Common myeloid progenitor, CD34-positive (primary cell): ENCODE results near the gene HEATR5A.
"Not testable (repeated sequence)": the region's sequence is repeated elsewhere in the genome, so short reads cannot be mapped to it uniquely, and the experiment has no call there.

Experiments
- CTCF ChIA-PET: fragments of 350-600 bp; sonication (Branson Sonifier 250); formaldehyde crosslinking; loops from one replicate; lab custom pipeline; 2021; ENCODE audit warnings: antibody characterized with exemption; lab: Charles Lee
- POLR2A ChIA-PET: fragments of 350-600 bp; sonication (Branson Sonifier 250); formaldehyde crosslinking; loops from one replicate; lab custom pipeline; 2021; ENCODE audit warnings: antibody characterized with exemption; lab: Charles Lee
- DNase-seq, 3 donors: peaks; one replicate each; pipeline versions ENCODE4 v3.0.0 to v3.0.0-alpha.2; 2013
- H3K27ac ChIP-seq, 2 experiments: 1 replicate in 1 of 2; 2 replicates in 1 of 2; pipeline ENCODE4 v1.7.0; 2013; ENCODE audit warnings: inconsistent platforms in 2 of 2, low read length in 2 of 2, mild to moderate bottlenecking in 2 of 2, low read depth in 1 of 2, moderate library complexity in 1 of 2; ENCODE audit not compliant: severe bottlenecking in 2 of 2, insufficient read depth in 1 of 2, poor library complexity in 1 of 2
- H3K27me3 ChIP-seq, 5 experiments: replicated peaks in 2 of 5; 1 replicate in 3 of 5; 2 replicates in 2 of 5; pipeline versions ENCODE4 v1.6.1 to v1.7.0; 2013; ENCODE audit warnings: low read length in 4 of 5, mild to moderate bottlenecking in 2 of 5, moderate library complexity in 2 of 5, inconsistent platforms in 1 of 5; ENCODE audit not compliant: insufficient read depth in 5 of 5, control insufficient read depth in 4 of 5
- H3K36me3 ChIP-seq, 4 experiments: 1 replicate in 2 of 4; 2 replicates in 2 of 4; pipeline versions ENCODE4 v1.6.1 to v1.7.0; 2013; ENCODE audit warnings: low read length in 3 of 4, control low read depth in 1 of 4, mild to moderate bottlenecking in 1 of 4; ENCODE audit not compliant: control insufficient read depth in 4 of 4, insufficient read depth in 4 of 4
- H3K4me1 ChIP-seq, 4 experiments: 1 replicate in 3 of 4; 2 replicates in 1 of 4; pipeline versions ENCODE4 v1.6.1 to v1.7.1; 2013; ENCODE audit warnings: low read length in 3 of 4, mild to moderate bottlenecking in 3 of 4, control low read depth in 1 of 4, inconsistent platforms in 1 of 4, moderate library complexity in 1 of 4; ENCODE audit not compliant: control insufficient read depth in 4 of 4, insufficient read depth in 4 of 4; ENCODE audit errors: control extremely low read depth in 1 of 4
- H3K4me3 ChIP-seq, 7 experiments: 1 replicate in 4 of 7; 2 replicates in 3 of 7; pipeline versions ENCODE4 v1.5.1 to v1.7.0; 2013; ENCODE audit warnings: mild to moderate bottlenecking in 7 of 7, low read length in 6 of 7, moderate library complexity in 6 of 7, inconsistent platforms in 2 of 7, low read depth in 2 of 7, control low read depth in 1 of 7; ENCODE audit not compliant: insufficient read depth in 4 of 7, control insufficient read depth in 1 of 7; ENCODE audit errors: extremely low read depth in 1 of 7
- H3K9me3 ChIP-seq, 5 experiments: 1 replicate in 4 of 5; 2 replicates in 1 of 5; pipeline versions ENCODE4 v1.6.1 to v1.7.1; 2013; ENCODE audit warnings: low read length in 4 of 5, mild to moderate bottlenecking in 2 of 5, inconsistent platforms in 1 of 5, low read depth in 1 of 5, moderate library complexity in 1 of 5; ENCODE audit not compliant: control insufficient read depth in 4 of 5, insufficient read depth in 2 of 5; ENCODE audit errors: control extremely low read depth in 1 of 5
- WGBS: methylation state at CpG from one replicate; pipeline ENCODE4 v1.1.5; 2013; ENCODE audit not compliant: insufficient coverage; 5-methylcytosine and 5-hydroxymethylcytosine counted together

The HEATR5A gene

DNA sequence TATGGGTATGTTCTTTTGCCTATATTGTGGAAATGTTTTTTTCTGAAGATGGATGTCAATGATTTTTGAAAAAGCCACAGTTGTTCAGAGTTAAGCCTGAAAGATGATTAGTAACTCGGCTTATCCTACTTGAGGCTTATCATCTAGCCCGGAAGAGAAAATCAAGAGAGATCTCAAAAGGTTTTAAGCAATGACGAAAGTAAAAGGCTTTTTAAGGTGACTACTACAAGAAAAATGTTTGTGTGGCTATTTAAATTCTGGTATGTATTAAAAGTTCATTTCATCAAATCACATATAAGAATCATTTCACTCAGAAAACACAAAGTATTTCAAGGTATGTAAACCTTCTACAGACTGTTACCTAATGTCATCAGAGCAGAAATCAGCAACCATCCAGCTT is 40.2 kb downstream of the HEATR5A start:
- Histone ChIP-seq H3K27ac (no peak overlapping the region), H3K4me3 (no peak overlapping the region), H3K36me3 (peaks cover 3 to 11% (median 5%) of the 10 kb centered on the region in 4 experiments), H3K27me3 (no peaks in the 10 kb centered on the region), H3K9me3 (no peaks in the 10 kb centered on the region), H3K4me1 (peaks cover 0 to 12% (median 8%) of the 10 kb centered on the region in 4 experiments)
- 100% methylated on average over 2 of the region's 3 CpGs for WGBS
- no peak for DNase-seq
- POLR2A ChIA-PET, result no interaction called here
- CTCF ChIA-PET, result interaction anchor here (1.1 to 2.3 kb wide), 3 partner anchors 11 to 39 kb away, joined by 3 to 6 read pairs (median 3); partner anchors contain the start of gene HEATR5A

DNA sequence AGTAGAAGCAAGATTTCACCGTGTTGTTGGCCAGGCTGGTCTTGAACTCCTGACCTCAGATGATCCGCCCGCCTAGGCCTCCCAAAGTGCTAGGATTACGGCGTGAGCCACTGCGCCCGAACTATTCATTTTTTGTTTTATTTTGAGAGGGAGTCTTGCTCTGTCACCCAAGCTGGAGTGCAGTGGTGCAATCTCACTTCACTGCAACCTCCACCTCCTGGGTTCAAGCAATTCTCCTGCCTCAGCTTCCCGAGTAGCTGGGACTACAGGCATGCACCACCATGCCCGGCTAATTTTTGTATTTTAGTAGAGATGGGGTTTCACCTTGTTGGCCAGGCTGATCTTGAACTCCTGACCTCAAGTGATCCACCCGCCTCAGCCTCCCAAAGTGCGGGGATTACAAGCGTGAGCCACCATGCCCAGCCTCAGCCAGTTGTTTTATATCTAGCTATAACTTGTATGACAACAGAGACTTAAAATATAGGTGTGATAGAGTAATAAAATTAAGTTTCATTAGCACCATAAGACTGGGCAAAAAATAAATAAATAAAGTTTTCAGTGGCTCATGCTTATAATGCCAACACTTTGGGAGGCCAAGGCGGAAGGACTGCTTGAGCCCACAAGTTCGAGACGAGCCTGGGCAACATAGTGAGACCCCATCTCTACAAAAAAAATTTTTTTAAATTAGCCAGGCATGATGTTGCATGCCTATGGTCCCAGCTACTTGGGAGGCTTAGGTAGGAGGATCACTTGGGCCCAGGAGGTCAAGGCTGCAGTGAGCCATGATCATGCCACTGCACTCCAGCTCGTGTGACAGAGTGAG is 41.0 kb downstream of the HEATR5A start:
- peaks cover 0 to 12% (median 8%) of the 10 kb centered on the region in 4 experiments for H3K4me1 ChIP-seq
- H3K4me3 ChIP-seq, H3K27ac ChIP-seq, H3K9me3 ChIP-seq, DNase-seq, POLR2A ChIA-PET, H3K27me3 ChIP-seq: not testable (repeated sequence)
- CTCF ChIA-PET, result interaction anchor here (0.7 to 2.3 kb wide), 4 partner anchors 12 to 40 kb away, joined by 3 to 6 read pairs (median 3); partner anchors contain the start of gene HEATR5A
- H3K36me3 ChIP-seq, result peaks cover 6 to 11% (median 7%) of the 10 kb centered on the region in 4 experiments
- WGBS, result 100% methylated on average over 7 of the region's 16 CpGs

DNA sequence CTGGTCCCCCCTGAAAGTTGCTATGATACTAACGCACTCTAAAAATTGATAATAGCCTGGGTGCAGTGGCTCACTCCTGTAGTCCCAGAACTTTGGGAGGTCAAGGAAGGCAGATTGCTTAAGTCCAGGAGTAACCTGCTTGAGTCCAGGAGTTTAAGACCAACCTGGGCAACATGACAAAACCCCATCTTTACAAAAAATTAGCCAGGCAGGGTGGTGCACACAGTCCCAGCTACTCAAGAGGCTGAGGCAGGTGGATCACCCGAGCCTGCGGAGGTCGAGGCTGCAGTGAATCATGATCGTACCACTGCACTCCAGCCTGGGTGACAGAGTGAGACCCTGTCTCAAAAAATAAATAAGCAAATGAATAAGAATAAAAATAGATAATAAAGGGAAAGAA is 42.9 kb downstream of the HEATR5A start:
- no peak for DNase-seq
- CTCF ChIA-PET, result interaction anchor here (0.6 to 2.1 kb wide), 4 partner anchors 43 to 498 kb away, joined by 3 to 9 read pairs (median 4); partner anchors contain the start of gene HEATR5A
- Histone ChIP-seq H3K4me1 (peaks cover 0 to 12% (median 8%) of the 10 kb centered on the region in 4 experiments), H3K27me3 (no peaks in the 10 kb centered on the region), H3K9me3 (no peaks in the 10 kb centered on the region), H3K4me3 (no peak overlapping the region), H3K27ac (peak overlapping the region in 1 of 2 experiments; percentile 15), H3K36me3 (peaks cover 3 to 14% (median 6%) of the 10 kb centered on the region in 4 experiments)
- 91% methylated on average over 4 of the region's 5 CpGs for WGBS
- POLR2A ChIA-PET, result interaction anchor here (0.7 kb wide), 1 partner anchor 49 kb away, joined by 3 read pairs; no protein-coding TSS in a partner anchor

DNA sequence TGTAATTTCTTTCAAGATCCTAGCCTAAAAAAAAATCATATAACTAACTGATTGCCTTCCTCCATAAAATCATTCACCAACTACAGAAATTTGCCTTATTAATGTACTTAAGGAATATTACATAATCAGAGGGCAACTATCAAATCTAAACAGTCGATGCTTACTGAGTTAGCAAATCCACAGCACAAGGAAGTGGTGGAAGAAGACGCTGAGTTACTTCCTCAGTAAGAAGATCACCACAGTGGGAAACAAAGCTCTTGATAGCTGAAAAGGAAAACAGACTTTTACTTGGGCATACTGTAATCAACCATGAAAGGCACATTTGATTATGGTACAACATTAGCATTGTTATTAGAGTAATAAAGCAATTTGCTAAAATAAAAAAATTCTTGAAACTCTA is 48.7 kb downstream of the HEATR5A start:
- Histone ChIP-seq H3K36me3 (peaks cover 6 to 14% (median 11%) of the 10 kb centered on the region in 4 experiments), H3K4me3 (no peak overlapping the region), H3K9me3 (no peaks in the 10 kb centered on the region), H3K4me1 (peaks cover 0 to 5% (median 3%) of the 10 kb centered on the region in 4 experiments), H3K27ac (peak overlapping the region in 1 of 2 experiments; percentile 25), H3K27me3 (no peaks in the 10 kb centered on the region)
- CTCF ChIA-PET, result interaction anchor here (0.6 to 1.3 kb wide), 2 partner anchors 13 to 36 kb away, joined by 3 to 4 read pairs; no protein-coding TSS in a partner anchor
- WGBS, result 14% methylated on average over 1 of the region's 2 CpGs
- POLR2A ChIA-PET, result no interaction called here
- DNase-seq, result peak; percentile 14 to 58 (median 43)

DNA sequence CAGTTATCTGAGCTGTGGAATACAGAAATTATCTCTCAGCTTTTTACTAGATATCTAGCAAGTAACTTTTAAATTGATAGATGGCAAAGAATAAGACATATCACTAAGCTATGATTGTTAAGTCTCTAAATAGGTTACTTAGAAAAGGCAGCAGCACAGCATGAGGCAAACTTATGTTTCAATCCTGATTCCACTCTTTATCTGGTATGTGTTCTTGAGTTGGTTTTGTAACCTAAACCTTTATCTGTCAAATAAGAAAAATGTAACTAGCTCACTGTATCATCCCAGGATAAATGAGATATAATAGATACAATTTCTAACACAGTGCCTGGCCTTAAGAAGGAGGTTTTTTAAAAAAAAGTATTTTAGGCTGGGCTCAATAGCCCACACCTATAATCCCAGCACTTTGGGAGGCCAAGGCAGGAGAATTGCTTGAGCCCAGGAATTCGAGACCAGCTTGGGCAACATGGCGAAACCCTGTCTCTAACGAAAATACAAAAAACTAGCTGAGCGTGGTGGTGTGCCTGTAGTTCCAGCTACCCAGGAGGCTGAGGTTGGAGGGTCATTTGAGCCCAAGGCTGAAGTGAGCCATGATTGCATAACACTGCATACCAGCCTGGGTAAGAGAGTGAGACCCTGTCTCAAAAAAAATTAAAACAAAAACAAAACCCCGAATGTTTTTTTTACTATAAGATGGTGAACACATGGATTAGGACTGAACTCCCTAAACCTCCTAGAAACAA is 56.8 kb downstream of the HEATR5A start:
- no peaks in the 10 kb centered on the region for H3K9me3 ChIP-seq
- no peaks in the 10 kb centered on the region for H3K27me3 ChIP-seq
- CTCF ChIA-PET, result interaction anchor here (0.6 to 1.3 kb wide), 9 partner anchors 9 to 1311 kb away, joined by 3 to 5 read pairs (median 3); no protein-coding TSS in a partner anchor
- no peak for DNase-seq
- H3K27ac ChIP-seq, result no peak overlapping the region
- H3K4me3 ChIP-seq, result no peak overlapping the region
- POLR2A ChIA-PET, result interaction anchor here (1.1 kb wide), 1 partner anchor 57 kb away, joined by 3 read pairs; the partner anchor contains the start of gene HEATR5A
- 100% methylated on average over 3 of the region's 5 CpGs for WGBS
- H3K4me1 ChIP-seq, result no peaks in the 10 kb centered on the region
- peaks cover 1 to 13% (median 7%) of the 10 kb centered on the region in 4 experiments for H3K36me3 ChIP-seq

DNA sequence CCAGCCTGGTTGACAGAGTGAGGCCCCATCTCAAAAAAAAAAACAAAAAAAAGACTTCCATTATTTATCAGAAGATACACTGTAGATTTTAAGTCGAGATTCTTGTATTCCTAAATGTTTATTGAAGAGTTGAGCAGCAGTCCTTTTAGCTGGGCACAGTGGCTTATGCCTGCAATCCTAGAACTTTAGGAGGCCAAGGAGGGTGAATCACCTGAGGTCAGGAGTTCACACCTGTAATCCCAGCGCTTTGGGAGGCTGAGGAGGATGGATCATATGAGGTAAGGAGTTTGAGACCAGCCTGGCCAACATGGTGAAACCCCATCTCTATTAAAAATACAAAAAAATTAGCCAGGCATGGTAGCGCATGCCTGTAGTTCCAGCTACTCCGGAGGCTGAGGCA is 57.6 kb downstream of the HEATR5A start:
- whole genome bisulfite sequencing, result 92% methylated on average over 2 of the region's 4 CpGs
- Histone ChIP-seq H3K27me3 (no peaks in the 10 kb centered on the region), H3K9me3 (no peaks in the 10 kb centered on the region), H3K36me3 (peaks cover 4 to 20% (median 12%) of the 10 kb centered on the region in 4 experiments), H3K4me1 (no peaks in the 10 kb centered on the region), H3K4me3 (no peak overlapping the region), H3K27ac (no peak overlapping the region)
- CTCF ChIA-PET, result interaction anchor here (0.6 to 1.3 kb wide), 3 partner anchors 8 to 241 kb away, joined by 3 to 5 read pairs (median 5); no protein-coding TSS in a partner anchor
- POLR2A ChIA-PET, result interaction anchor here (1.1 kb wide), 1 partner anchor 57 kb away, joined by 3 read pairs; the partner anchor contains the start of gene HEATR5A
- DNase-seq, result no peak
